AG04449 (cell line): Measurements from ENCODE around the gene FXYD6.

Experiments used
- CTCF ChIA-PET: fragments of 350-600 bp; formaldehyde crosslinking; extraction: SDS; loops from one replicate; lab custom pipeline; 2021; ENCODE audit warnings: antibody characterized with exemption; lab: Yijun Ruan, JAX
- POLR2A ChIA-PET: fragments of 400-600, 350-600 bp; formaldehyde crosslinking; extraction: SDS; loops from one replicate; lab custom pipeline; 2020; ENCODE audit warnings: antibody characterized with exemption, inconsistent platforms; lab: Yijun Ruan, JAX
- DNase-seq: peaks from one replicate; pipeline ENCODE4 v3.0.0-alpha.2; 2010; ENCODE audit warnings: low read depth, low spot score
- H3K4me3 ChIP-seq: 2 replicates; pipeline ENCODE4 v1.5.1; 2011; ENCODE audit warnings: low read depth, mild to moderate bottlenecking, control low read depth, low read length
- CTCF ChIP-seq: IDR thresholded peaks from one replicate; pipeline ENCODE4 v1.5.1; 2011; ENCODE audit warnings: mild to moderate bottlenecking, moderate library complexity, low read length, control low read depth, inconsistent platforms; ENCODE audit not compliant: insufficient read depth; ENCODE audit errors: missing control alignments

FXYD6 gene

GRCh38 chr11:117859488-117860112 lies 16.9 kb downstream of the FXYD6 start:
- DNase-seq, result no peak
- no peak for TF ChIP-seq CTCF
- ChIA-PET CTCF (interaction anchor here (0.9 kb wide), 1 partner anchor 15 kb away, joined by 3 read pairs; no protein-coding TSS in a partner anchor), POLR2A (no interaction called here)
- H3K4me3 ChIP-seq, result no peak overlapping the region

- no peak overlapping the region for H3K4me3 ChIP-seq
- ChIA-PET POLR2A (no interaction called here), CTCF (no interaction called here)
- no peak for TF ChIP-seq CTCF
- DNase-seq, result no peak
These were observed 17.4 kb downstream of the FXYD6 start for GRCh38 chr11:117859061-117859460.

GRCh38 chr11:117857734-117858414 lies 18.6 kb downstream of the FXYD6 start:
- no peak for DNase-seq
- POLR2A ChIA-PET, result no interaction called here
- CTCF ChIA-PET, result interaction anchor here (1.0 kb wide), 1 partner anchor 15 kb away, joined by 4 read pairs; no protein-coding TSS in a partner anchor
- no peak for TF ChIP-seq CTCF
- no peak overlapping the region for H3K4me3 ChIP-seq

- ChIA-PET POLR2A (no interaction called here), CTCF (interaction anchor here (1.9 kb wide), 1 partner anchor 12 kb away, joined by 10 read pairs; no protein-coding TSS in a partner anchor)
- H3K4me3 ChIP-seq, result no peak overlapping the region
- TF ChIP-seq CTCF, result no peak
- DNase-seq, result no peak
These were observed 20.4 kb downstream of the FXYD6 start for GRCh38 chr11:117855912-117856651.

GRCh38 chr11:117855186-117855845 lies 21.1 kb downstream of the FXYD6 start:
- ChIA-PET CTCF (interaction anchor here (1.9 to 2.6 kb wide), 2 partner anchors 11 to 92 kb away, joined by 10 to 11 read pairs; no protein-coding TSS in a partner anchor), POLR2A (no interaction called here)
- DNase-seq, result no peak
- no peak for TF ChIP-seq CTCF
- no peak overlapping the region for H3K4me3 ChIP-seq
